IPS-18a (cell line): ENCODE data around the gene PIK3CD.
"Not testable (repeated sequence)": the region's sequence is repeated elsewhere in the genome, so short reads cannot be mapped to it uniquely, and the experiment has no call there.

ENCODE experiments used
- H3K27ac ChIP-seq: one replicate; pipeline ENCODE4 v1.5.1; 2013; ENCODE audit warnings: low read length
- H3K27me3 ChIP-seq: one replicate; pipeline ENCODE4 v1.6.1; 2013; ENCODE audit warnings: mild to moderate bottlenecking, low read length; ENCODE audit not compliant: control insufficient read depth, insufficient read depth
- H3K36me3 ChIP-seq: one replicate; pipeline ENCODE4 v1.6.1; 2013; ENCODE audit warnings: low read depth, low read length; ENCODE audit not compliant: control insufficient read depth
- H3K4me1 ChIP-seq: one replicate; pipeline ENCODE4 v1.6.1; 2013; ENCODE audit warnings: low read depth, low read length; ENCODE audit not compliant: control insufficient read depth
- H3K4me3 ChIP-seq: one replicate; pipeline ENCODE4 v1.5.1; 2013; ENCODE audit warnings: low read length
- H3K9ac ChIP-seq: one replicate; pipeline ENCODE4 v1.6.1; 2013; ENCODE audit warnings: mild to moderate bottlenecking, low read length, moderate library complexity
- H3K9me3 ChIP-seq: one replicate; pipeline ENCODE4 v1.6.1; 2013; ENCODE audit warnings: low read depth, low read length; ENCODE audit not compliant: control insufficient read depth

Gene PIK3CD

GRCh38 chr1:9663257-9663656, 11.7 kb downstream of the PIK3CD start:
- H3K9ac ChIP-seq = no peak overlapping the region

DNA sequence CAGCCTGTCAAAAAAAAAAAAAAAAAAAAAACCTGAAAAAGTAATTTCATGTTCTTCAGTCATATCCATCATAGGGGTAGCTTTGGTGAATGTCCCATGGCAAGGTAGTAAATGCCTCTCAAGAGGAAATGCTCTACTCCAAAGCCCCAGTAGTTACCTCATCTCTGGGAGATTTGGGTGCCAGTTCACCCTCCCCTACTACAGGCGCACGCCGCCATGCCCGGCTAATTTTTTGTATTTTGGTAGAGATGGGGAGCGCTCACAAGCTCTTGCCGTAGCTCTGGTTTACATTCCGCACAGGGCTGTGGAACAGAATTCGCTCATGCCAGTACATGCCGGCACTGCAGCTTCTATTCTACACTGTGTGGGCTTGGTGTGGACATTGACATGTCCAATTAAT, 13.7 kb downstream of the PIK3CD start:
- H3K9ac ChIP-seq = no peak overlapping the region
- H3K4me1 ChIP-seq = no peaks in the 10 kb centered on the region
- no peak overlapping the region for H3K27ac ChIP-seq
- H3K4me3 ChIP-seq = no peak overlapping the region
- H3K9me3 ChIP-seq = no peaks in the 10 kb centered on the region
- H3K36me3 ChIP-seq = no peaks in the 10 kb centered on the region
- H3K27me3 ChIP-seq = no peaks in the 10 kb centered on the region

More at GRCh38 chr1:9663257-9663656, 11.7 kb downstream of the PIK3CD start:
- H3K27me3 ChIP-seq = no peaks in the 10 kb centered on the region
- H3K27ac ChIP-seq = no peak overlapping the region
- H3K4me3 ChIP-seq = no peak overlapping the region
- H3K36me3 ChIP-seq = no peaks in the 10 kb centered on the region
- no peaks in the 10 kb centered on the region for H3K9me3 ChIP-seq
- no peaks in the 10 kb centered on the region for H3K4me1 ChIP-seq

DNA sequence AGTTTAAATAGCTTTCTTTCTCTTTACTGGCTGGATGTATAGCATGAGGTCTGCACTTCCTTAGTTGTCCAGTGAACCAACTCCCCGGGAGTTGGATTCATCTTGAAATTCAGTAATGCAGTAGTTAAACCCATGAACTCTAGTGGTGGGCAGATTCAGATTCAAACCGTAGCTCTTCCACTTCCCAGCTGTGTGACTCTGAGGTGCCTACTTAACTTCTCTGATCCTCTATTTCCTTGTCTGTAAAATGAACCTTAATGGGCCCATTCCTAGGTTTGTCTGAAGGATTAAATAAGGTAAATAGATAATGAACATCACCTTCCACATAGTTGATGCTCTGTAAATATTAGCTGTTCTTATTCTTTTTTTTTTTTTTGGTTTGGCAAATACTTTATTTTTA, 16.5 kb downstream of the PIK3CD start:
- Histone ChIP-seq H3K4me3 (no peak overlapping the region), H3K36me3 (no peaks in the 10 kb centered on the region), H3K27me3 (no peaks in the 10 kb centered on the region), H3K27ac (no peak overlapping the region), H3K4me1 (no peaks in the 10 kb centered on the region), H3K9ac (no peak overlapping the region), H3K9me3 (no peaks in the 10 kb centered on the region)

DNA sequence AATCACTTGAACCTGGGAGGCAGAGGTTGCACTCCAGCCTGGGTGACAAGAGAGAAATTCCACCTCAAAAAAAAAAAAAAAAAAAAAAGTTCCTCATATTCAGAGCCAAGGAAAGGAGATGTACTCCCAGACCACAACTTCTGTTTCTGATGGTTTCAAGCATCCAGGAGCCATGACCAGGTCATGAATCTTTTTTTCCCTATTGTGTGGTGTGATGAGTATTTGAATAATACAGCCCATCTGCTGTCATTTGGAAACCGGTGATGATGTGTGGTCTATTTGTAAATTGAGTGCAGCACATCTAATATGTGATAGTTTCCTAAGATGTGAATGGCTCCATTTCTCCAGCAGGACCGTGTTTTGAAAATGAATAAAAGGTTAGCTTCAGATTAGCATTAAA, 18.6 kb downstream of the PIK3CD start:
- Histone ChIP-seq H3K4me3 (no peak overlapping the region), H3K9ac (no peak overlapping the region), H3K36me3 (no peaks in the 10 kb centered on the region), H3K27me3 (no peaks in the 10 kb centered on the region), H3K27ac (no peak overlapping the region), H3K4me1 (no peaks in the 10 kb centered on the region), H3K9me3 (no peaks in the 10 kb centered on the region)

DNA sequence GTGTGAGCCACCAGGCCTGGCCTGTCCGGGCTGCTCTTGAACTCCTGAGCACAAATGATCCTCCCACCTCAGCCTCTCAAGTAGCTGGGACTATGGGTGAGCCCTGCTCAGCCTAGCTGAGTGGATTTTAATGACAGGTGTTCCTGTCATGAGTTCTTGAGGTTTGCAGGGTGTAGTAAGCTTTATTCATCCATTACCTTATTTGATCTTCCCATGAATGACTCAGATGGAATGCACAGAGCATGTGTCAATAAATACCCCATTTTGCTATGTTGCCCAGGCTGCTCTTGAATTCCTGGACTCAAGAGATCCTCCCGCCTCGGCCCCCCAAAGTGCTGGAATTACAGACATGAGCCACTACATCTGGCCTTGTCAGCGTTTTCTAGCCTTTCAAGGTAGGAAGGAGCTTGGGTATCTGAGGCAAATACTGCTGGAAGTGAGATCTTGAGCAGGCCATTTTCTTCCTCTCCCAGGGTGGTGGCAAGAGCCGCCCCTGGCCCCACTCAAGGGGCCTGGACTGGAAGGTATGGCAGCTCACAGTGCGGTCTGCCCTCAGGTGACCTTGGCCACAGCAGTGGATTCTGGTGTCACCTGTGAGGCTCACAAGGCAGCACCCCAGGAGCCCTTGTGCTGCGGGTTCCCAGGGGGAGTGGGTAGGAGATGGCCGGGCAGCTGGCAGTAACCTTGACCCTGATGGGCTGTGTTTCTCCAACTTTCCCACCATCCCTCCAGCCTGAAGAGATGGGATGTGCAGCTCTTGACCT, 20.0 kb downstream of the PIK3CD start:
- H3K9me3 ChIP-seq = no peaks in the 10 kb centered on the region
- no peaks in the 10 kb centered on the region for H3K4me1 ChIP-seq
- no peak overlapping the region for H3K9ac ChIP-seq
- no peaks in the 10 kb centered on the region for H3K36me3 ChIP-seq
- H3K4me3 ChIP-seq = no peak overlapping the region
- no peaks in the 10 kb centered on the region for H3K27me3 ChIP-seq
- H3K27ac ChIP-seq = no peak overlapping the region

DNA sequence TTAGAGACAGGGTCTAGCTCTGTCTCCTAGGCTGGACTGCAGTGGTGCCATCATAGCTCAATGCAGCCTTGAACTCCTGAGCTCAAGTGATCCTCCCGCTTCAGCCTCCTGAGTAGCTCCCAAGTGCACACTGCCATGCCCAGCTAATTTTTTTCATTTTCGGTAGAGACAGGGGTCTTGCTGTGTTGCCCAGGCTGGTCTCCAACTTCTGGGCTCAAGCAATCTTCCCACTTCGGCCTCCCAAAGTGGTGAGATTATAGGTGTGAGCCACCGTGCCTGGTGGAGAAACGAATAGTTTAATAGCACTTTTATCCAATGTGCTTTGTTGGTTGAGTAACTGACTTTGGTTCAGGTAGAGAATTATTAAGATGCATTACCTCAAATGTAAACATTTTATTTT, 20.9 kb downstream of the PIK3CD start:
- Histone ChIP-seq H3K27me3 (no peaks in the 10 kb centered on the region), H3K9me3 (no peaks in the 10 kb centered on the region), H3K36me3 (no peaks in the 10 kb centered on the region), H3K4me3 (no peak overlapping the region), H3K4me1 (no peaks in the 10 kb centered on the region), H3K27ac (no peak overlapping the region), H3K9ac (no peak overlapping the region)

DNA sequence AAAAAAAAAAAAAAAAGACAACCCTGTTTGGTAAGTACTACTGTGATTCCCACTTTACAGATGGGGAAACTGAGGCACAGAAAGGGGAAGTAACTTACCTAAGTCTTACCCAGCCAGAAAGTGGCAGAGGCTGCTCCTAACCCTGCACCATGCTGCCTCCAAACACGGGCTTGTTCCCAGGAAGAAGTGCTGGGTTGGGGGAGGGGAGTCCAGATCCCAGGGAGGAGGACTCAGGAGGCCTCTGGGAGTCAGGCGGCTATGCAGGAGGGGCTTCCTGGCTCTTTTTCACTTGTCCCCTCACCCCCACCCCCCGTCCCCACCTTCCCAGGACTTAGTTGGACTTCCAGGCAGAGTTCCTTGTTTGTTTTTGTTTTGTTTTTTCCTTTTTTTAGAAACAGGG, 23.9 kb downstream of the PIK3CD start:
- no peaks in the 10 kb centered on the region for H3K9me3 ChIP-seq

DNA sequence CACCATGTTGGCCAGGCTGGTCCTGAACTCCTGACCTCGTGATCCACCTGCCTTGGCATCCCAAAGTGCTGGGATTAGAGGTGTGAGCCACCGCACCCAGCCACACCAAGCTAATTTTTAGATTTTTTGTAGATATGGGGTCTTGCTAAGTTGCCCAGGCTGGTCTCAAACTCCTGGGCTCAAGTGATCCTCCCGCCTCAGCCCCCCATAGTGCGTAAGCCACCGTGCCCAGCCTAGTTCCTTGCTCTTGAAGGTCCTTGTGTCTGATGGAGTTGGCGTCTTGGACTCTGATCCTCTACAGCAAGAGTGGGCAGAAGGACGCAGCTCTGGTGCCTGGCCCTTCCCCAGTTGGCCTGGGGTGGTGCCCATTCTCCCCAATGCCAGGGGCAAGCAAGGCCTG, 24.6 kb downstream of the PIK3CD start:
- H3K4me1 ChIP-seq, H3K36me3 ChIP-seq, H3K9ac ChIP-seq, H3K4me3 ChIP-seq, H3K9me3 ChIP-seq, H3K27me3 ChIP-seq, H3K27ac ChIP-seq: not testable (repeated sequence)

More for the DNA sequence above, 23.9 kb downstream of the PIK3CD start:
- Histone ChIP-seq H3K27me3 (no peaks in the 10 kb centered on the region), H3K4me1 (no peaks in the 10 kb centered on the region), H3K4me3 (no peak overlapping the region), H3K36me3 (peaks cover 3% of the 10 kb centered on the region), H3K27ac (no peak overlapping the region), H3K9ac (no peak overlapping the region)

- H3K9ac ChIP-seq = no peak overlapping the region
- H3K27me3 ChIP-seq = no peaks in the 10 kb centered on the region
- H3K4me1 ChIP-seq = no peaks in the 10 kb centered on the region
- H3K36me3 ChIP-seq = peaks cover 7% of the 10 kb centered on the region
- no peak overlapping the region for H3K27ac ChIP-seq
- no peaks in the 10 kb centered on the region for H3K9me3 ChIP-seq
- H3K4me3 ChIP-seq = no peak overlapping the region
Observed at GRCh38 chr1:9676815-9677393, 25.4 kb downstream of the PIK3CD start.

- no peak overlapping the region for H3K4me3 ChIP-seq
- H3K27me3 ChIP-seq = no peaks in the 10 kb centered on the region
- H3K9ac ChIP-seq = no peak overlapping the region
- H3K36me3 ChIP-seq = peaks cover 7% of the 10 kb centered on the region
- H3K27ac ChIP-seq = no peak overlapping the region
- no peaks in the 10 kb centered on the region for H3K9me3 ChIP-seq
- no peaks in the 10 kb centered on the region for H3K4me1 ChIP-seq
Observed at GRCh38 chr1:9680091-9680490, 28.6 kb downstream of the PIK3CD start.

GRCh38 chr1:9680828-9681227, 29.3 kb downstream of the PIK3CD start:
- H3K4me1 ChIP-seq = no peaks in the 10 kb centered on the region
- no peak overlapping the region for H3K4me3 ChIP-seq
- no peaks in the 10 kb centered on the region for H3K27me3 ChIP-seq
- H3K36me3 ChIP-seq = peaks cover 7% of the 10 kb centered on the region
- H3K27ac ChIP-seq = no peak overlapping the region
- no peak overlapping the region for H3K9ac ChIP-seq
- H3K9me3 ChIP-seq = no peaks in the 10 kb centered on the region

DNA sequence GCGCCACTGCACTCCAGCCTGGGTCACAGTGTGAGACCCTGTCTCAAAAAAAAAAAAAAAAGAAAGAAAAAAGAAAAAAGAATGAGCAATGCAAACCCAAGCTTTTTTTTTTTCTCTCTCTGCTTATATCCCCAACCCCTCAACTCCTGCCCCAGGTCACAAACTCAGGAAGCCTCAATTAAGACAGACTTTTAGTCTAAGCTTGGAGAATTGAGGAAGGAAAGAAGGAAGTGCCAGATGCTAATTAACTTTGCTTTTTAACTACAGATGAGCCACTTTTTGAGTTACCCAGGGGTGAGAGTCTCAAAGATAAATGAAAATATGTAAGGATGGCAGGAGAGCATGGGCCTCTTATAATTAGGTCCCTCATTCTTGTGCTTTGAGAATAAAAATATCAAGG, 33.3 kb downstream of the PIK3CD start:
- no peak overlapping the region for H3K27ac ChIP-seq
- H3K4me1 ChIP-seq = peaks cover 3% of the 10 kb centered on the region
- no peak overlapping the region for H3K4me3 ChIP-seq
- H3K9ac ChIP-seq = no peak overlapping the region
- peaks cover 15% of the 10 kb centered on the region for H3K27me3 ChIP-seq
- peaks cover 4% of the 10 kb centered on the region for H3K36me3 ChIP-seq
- H3K9me3 ChIP-seq = no peaks in the 10 kb centered on the region
